ENCODE data around the gene FAM20B.
A peak's percentile ranks its signal among the peaks of the same experiment; 100 is the strongest.
"Not testable (repeated sequence)": the region's sequence is repeated elsewhere in the genome, so short reads cannot be mapped to it uniquely, and the experiment has no call there.

Gene FAM20B

DNA sequence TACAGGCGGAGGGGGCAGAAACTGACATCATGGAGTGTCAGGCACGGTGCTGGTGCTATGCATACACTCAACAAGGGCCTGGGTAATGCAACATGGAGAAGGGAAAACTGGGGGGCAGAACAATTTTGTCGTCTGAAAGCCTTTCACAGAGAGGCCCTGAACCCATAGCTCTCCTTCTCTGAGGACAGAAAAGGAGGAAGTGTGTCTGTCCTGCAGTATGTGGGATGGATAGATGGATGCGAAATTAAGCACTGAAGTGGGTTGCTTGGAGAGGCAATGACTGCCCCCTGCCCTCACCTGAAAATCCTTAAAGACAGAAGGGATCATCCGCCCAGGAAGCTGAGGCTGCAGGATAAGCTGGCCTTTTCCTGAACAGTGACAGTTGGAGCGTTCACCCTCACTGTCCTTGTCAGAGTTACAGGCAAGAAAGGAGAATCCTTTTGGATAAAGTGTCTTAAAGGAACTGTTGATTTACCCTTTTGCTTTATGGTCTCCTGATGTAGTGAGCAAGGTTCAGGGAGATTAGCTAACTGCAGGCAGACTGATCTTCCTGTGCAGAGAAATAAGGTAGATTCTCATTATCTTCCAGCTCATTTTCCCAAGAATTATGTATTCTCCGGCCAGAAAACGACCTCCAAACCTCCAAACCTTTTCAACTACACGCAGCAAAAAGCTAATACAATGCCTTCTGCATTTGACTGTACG lies 1.6 kb upstream of the FAM20B start:
- no peak for DNase-seq

DNA sequence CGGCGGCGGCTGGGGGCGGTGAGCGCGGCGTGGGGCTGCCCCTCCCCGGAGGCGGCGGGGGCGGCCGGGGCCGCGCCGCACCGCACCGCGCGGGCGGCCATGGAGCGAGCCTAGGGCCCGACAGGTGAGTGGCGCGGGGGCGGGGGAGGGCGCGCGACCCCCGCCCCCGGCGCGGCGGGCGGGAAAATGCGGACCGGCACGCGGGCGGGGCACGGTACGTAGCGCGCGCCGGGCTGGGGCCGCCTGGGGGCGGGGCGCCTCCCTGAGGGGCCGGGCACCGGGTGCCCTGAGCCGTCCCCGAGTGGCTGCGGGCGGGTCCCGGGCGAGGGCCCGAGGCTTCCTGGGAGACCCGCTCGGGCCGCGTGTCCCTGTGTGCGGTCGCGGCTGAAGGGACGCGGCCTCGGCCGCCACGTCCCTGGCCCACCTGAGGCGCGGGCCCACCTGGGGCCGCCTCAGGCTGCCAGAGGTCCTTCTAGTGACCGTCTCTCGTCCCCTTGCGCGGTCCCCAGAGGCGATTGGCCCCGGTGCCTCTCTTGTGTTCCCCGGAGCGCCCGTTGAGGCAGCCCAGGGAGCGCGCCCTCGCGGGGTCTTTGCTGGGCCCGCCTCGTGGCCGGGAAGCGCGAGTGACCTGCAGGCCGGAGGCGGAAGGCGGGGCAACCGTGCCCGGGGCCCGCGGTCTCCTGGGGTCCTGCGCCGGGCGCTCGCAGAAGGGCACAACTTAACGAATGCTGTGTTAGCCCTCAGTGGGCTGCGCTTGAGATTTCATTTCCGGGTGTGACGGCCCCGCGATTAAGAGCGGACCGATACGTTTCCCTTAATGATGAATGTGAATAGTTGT lies 500 bp downstream of the FAM20B start:
- peak; percentile 51 to 79 for DNase-seq

DNA sequence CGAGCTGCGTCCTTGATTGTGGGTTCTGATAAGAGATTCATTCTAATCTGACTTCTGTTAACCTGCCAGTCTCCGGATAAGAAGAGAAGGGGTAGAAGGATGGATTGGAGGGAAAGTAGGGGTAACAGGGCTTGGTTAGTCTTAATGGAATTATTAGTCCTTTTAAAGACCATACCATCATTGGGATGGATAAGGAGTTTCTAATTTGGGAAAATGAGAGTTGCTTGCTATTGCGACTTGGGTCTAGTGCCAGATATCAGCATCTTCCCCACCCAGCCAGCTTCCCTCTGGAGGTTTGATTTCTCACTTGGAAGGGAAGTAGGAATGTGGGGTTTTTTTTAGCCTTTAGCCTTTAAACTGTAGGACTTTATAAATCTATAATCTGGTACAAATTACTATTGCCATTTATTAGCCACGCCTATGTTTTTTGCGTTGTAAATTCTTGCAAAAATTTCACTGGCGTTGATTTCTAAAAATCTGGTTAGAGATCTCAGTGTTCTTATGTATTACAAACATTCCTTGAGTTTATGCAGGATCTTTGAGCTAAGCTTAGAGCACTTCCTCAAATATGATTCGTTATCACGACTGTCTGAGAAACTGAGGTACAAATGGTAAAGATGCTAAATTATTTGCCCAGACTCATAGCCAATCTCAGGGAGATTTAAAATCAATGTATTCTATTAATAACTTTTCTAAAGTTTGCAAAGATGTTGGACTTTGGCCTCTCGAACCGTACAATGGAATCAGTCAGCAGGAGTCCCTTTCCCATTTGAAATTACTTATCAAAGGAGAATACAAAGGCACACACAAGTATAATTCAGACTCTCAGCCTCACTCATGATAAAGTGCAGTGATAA lies 1.3 kb downstream of the FAM20B start:
- DNase-seq = no peak

DNA sequence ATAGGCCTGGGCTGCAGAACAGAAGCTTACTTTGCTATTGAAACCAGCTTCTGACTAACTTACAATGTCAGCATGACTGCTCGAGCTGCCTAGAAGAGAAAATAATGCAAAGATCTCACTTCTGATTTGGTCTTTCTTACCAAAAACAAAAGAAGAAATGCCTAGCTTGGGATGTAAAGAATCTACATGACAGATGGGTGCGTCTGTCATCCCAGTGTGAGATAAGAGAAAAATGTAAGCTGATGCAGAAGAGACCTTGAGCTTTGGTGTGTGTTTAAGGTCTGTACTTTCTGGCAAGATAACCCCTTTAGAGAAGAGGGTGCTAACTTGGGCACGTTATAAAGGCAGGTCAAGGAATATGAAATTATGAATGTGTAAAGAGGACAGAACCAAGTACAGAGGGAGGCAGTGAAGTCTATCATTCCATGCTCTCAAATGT lies 3.6 kb downstream of the FAM20B start:
- DNase-seq = peak in 1 of 2 experiments; percentile 25

DNA sequence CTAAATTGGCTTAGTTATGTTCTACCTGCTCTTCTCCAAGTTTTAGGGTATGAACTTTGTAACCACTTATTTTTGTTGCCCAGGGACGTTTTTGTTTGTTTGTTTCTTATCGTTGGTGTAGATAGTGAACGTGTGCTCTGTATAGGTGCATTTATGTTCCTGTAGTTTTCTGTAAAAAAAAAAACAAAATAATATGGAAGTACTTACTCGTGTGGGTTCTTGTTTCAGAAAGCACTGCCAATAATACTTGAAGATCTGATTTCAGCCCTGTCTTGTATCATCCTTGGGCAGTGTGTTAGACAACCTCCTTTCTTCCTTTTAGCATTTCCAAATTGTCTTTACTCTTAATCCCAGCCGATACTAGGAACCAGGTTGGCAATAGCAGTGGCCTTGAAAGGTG lies 4.4 kb downstream of the FAM20B start:
- no peak for DNase-seq

DNA sequence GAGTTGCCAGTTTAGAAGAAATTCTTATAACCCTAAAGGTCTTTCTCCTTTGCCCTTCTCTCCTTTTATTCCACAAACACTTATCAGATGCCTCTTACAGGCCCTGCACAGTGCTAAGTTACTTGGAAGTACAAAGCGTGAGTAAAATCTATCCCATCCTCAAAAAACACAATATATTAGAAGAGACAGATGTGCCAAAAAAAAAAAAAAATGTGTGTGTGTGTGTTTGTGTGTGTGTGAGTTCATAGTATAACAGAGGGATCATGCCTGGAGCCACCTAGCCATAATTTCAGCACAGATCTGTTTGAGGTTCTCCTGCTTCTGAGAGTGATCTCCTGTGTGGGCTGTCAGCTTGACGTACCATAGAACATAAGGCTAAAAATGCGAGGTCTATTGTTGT lies 5.0 kb downstream of the FAM20B start:
- DNase-seq = no peak

DNA sequence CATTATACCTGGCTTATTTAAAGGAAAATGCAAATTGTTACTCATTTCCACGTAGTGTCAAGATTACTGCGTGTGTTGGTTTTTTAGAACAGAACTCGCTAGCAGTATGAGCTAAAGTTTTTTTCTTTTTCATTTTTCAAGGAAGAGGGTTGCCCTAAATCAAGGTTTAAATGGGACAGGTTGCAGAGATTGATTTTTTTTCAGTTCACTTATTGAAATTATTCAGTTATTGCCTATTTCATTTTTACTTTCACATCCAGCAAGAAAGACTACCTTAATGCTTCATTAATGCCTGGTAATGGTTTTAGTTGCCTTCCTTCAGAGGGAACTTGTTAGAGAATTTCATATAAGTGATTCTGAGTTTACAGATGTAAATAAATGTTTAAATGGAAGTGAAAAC lies 5.6 kb downstream of the FAM20B start:
- DNase-seq = no peak

DNA sequence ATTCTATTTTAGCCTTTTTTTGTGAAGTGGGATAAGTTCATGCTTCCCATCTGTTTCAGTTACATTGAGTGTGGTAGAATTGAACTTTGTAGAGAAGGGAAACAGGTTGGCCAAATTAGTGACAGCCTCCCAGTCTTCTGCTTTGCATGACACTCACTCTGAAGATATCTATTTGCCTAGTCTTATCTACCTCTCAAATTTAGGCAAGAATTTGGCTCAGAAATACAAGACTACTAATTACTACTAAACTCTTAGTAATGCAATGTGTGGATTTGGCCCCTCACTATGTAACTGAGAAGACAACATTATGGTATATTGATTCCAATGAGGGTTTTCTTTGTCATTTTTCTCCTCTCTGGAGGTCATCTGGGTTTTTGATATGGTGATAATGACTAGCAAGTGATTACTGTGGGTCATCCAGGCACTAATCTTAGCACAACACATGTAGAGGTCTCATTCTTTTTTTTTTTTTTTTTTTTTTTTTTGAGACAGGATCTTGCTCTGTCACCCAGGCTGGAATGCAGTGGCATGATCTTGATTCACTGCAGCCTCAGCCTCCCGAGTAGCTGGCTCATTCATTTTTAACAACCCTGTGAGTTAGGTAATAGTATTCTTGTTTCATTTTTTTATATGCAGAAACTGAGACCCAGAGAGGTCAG lies 6.3 kb downstream of the FAM20B start:
- DNase-seq = peak in 1 of 2 experiments; percentile 81

DNA sequence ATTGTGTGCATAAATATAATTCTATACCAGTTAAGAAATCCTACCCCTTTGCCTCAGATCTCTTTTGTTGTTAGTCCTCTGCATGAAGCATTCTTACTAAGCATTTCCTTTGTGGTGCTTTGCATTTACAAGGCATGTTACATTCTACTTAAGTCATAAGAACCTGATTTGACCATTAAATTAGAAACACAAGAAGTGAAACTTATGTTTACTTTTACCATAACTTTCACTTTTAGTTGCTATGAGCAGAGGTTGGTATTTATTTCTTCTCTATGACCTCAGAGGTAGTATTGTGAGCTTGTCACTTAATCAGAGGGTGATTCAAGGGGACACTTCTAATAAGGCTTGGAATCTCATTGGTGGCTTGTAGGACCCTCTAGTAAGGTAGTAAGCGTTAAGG lies 9.0 kb downstream of the FAM20B start:
- no peak for DNase-seq

DNA sequence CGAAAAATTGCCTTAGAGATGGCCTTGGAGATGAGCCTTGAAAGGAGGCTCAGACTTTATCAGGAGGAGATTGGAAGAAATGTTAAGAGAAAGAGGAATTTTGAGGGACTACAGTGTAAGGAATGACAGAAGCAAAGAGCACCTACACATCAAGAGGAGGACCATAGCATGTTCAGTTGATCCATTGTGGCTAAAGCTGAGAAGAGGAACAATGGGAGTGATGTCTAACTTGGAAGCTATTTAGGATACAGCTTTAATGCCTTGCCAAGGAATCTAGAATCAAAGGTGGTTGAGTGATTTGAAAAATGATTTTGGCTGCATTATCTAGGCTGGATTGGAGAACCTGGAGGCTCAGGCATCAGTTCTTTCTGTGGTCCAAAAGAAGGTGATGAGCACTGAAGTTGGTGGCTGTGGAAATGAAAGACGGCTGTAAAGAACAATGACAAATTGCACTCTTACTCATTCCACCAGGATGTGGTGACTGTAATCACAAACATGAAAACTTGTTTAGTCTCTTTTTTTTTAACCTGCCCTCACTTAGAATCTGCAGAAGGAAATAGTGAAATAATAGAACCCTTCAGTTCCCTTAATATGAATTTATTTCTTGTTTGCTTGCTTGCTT lies 11.3 kb downstream of the FAM20B start:
- no peak for DNase-seq

DNA sequence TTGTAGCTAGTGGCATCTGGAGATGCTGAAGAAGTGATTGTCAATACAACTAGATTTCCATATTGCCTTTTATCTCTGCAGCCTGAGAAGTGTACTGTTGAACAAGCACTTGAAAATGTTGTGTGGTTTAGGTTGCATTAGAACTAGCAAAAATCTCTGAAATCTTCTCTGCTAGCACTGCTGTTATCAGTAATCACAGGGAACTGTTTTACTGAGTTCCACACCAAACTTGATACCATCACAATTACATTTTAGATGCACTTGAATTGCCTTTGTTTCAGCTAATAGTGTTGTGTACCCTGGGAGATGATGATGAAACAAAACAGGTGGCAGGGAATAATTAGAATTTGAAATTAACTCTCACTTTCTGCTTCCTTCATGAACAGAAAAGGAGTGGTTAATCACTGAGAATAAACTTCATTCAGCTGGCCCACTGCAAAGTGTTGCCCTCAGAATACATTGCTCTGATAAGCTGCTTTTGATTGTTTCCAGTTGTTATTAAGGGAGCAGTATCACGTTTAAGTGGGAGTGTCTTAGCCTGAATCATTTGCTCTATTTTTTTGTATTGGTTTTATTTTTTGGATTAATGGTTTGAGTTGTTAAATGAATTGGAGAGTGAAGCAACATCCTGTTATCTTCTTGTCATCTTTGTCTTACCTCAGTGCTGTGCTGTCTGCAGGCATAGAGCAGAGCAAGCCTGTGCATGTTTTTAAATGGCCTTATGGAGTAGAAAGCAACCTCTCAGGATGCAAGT lies 13.0 kb downstream of the FAM20B start:
- peak in 1 of 2 experiments; percentile 53 for DNase-seq

DNA sequence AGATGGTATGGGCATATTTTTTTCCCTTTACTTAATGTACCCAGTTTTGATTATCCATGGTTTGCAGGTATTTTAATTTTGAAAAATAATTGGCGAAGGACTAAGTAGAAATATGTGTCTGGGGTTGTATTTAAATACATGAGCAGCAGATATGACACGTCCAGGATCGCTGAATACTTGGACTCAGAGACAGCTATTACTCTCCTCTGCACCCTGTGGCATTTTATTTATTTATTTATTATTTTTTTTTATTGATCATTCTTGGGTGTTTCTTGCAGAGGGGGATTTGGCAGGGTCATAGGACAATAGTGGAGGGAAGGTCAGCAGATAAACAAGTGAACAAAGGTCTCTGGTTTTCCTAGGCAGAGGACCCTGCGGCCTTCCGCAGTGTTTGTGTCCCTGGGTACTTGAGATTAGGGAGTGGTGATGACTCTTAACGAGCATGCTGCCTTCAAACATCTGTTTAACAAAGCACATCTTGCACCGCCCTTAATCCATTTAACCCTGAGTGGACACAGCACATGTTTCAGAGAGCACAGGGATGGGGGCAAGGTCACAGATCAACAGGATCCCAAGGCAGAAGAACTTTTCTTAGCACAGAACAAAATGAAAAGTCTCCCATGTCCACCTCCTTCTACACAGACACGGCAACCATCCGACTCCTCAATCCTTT lies 13.9 kb downstream of the FAM20B start:
- DNase-seq = not testable (repeated sequence)

DNA sequence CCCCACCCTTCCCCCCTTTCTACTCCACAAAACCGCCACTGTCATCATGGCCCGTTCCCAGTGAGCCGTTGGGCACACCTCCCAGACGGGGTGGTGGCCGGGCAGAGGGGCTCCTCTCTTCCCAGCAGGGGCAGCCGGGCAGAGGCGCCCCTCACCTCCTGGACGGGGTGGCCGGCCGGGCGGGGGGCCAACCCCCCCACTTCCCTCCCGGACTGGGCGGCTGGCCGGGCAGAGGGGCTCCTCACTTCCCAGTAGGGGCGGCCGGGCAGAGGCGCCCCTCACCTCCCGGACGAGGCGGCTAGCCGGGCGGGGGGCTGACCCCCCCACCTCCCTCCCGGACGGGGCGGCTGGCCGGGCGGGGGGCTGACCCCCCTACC lies 14.5 kb downstream of the FAM20B start:
- peak in 1 of 2 experiments; percentile 4 for DNase-seq

DNA sequence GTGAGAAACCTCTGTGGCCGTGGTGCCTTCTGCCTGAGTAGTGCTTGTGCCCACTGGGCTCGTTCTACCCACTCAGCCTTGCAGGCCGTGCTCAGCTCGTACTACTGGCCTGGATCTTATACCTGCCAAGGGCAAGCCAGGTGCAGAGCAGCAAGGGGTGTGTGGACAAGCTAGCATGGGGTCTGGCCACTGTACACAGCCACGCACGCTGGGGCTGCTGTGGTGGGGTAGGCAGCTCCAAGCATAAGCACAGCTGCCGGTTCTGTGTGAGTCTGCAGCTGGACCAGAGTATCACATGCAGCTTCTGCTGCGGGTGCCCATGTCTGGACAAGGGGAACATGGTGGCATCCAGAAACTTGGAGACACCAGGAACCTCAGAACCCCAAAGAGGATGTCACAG lies 16.4 kb downstream of the FAM20B start:
- no peak for DNase-seq

DNA sequence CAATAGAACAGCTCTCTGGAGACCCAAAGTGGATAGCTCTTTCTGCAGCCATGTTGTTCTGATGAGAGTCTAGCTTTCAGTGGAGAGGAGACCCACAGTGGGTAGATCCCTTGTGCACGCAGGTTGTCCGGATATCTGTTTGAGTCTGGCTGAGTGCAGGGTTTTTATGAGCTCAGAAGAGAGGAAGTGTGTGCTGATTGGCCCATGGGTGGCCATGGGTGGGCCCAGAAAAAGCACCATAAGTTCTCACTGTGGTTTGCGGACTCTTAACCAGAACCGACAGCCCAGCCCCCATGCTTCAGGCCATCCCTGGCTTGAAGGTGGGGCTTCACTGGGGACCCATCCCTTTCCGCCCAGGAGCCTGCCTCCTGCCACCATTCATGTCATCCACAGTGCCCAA lies 17.0 kb downstream of the FAM20B start:
- DNase-seq = no peak

DNA sequence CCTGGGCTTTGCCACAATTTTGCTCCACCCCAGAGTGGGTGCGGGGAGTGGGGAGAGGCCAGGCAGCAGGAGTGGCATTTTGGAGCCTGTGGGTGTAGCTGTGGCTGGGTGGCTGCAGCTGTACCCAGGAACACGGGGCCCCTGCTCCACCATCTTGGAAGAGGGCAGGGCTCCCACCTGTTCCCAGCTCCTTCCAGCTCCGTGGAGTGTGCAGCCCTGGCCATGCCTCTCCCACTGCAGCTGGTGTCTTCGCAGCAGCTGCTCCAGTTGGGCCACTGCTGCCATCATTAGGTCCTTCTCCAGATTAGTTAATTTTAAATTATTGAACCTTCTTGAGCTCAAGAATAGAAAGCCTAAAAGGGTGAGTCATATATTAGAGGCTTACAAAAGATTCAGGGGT lies 17.6 kb downstream of the FAM20B start:
- peak; percentile 20 to 79 for DNase-seq

DNA sequence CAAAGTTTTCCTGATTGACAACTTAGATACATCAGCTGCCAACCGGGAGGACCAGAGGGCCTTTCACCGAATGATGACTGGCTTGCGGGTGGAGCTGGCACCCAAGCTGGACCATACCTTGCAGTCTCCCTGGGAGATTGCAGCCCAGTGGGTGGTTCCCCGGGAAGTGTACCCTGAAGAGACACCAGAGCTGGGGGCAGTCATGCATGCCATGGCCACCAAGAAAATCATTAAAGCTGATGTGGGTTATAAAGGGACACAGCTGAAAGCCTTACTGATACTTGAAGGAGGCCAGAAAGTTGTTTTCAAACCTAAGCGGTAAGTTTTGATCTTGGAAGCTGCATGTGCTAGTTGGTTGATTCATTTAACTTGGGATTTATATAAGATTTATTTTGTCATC lies 18.2 kb downstream of the FAM20B start:
- DNase-seq = no peak

DNA sequence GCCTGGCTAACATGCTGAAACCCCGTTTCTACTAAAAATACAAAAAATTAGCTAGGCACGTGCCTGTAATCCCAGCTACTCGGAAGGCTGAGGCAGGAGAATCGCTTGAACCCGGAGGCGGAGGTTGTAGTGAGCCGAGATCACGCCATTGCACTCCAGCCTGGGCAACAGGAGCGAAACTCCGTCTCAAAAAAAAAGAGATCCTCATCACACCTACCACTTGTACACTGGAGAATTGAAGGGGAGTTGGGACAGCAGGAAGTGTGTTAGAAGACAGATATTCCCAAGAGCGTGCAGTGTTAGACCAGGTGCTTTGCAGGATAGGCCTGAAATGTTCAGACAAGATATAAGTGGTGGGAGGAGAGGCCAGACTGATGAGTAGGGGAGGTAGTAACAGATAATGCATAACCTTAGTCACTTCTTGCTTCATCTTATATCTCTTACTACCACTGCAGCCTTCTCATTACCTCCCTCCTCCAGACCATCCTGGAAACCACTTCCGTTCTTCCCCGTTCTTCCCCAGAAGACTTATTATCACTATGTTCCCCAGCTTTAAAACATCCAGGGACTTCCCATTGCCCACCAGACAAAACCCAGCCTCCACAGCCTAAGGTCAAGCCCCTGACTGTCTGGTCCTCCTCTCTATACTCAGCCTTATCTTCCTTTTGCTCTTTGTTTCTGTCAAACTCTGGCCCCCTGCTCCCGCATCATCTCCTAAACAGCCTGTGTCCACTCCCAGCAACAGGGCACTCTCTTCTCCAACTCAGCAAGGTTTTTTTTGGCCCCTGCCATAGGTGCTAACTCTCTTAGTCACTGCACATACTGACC lies 21.3 kb downstream of the FAM20B start:
- no peak for DNase-seq

DNA sequence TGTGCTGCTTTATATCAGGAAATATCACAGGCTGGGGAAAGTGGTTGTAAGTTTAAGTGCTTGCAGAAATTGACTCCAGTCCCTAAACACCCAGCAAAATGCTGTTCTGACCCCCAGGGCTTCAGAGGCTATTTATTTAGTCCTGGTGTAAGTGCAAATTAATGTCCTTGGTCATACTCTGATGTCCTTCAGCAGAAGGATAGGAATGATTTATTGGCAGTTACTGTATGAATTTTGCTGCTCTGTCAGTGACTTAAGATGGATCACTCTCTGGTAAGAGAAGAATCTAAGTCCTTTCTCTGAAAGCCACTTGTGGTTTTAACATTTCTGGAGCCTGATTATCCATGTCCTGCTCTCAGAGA lies 21.9 kb downstream of the FAM20B start:
- DNase-seq = no peak

All from NCI-H524 (cell line).